Natural killer cell (primary cell): ENCODE measurements around the gene BICDL2. TPM values are rescaled to one million over a fixed set of nuclear protein-coding genes. Genes with fewer than 3 reads are reported as not detected.
"Not testable (repeated sequence)": the region's sequence is repeated elsewhere in the genome, so short reads cannot be mapped to it uniquely, and the experiment has no call there.

Experiments used
- ATAC-seq, 3 donors: fragments of 150-1000 bp in 2 of 3; fragments of 200-7000 bp in 1 of 3; cut with Tn5 transposase; 1 replicate in 1 of 3; 2 replicates in 2 of 3; pipeline ENCODE4 v1.10.0; 2021; ENCODE audit warnings: mild to moderate bottlenecking in 2 of 3, moderate library complexity in 2 of 3
- DNase-seq, 2 donors: peaks; one replicate each; pipeline versions ENCODE4 v3.0.0 to v3.0.0-alpha.2; 2013 to 2021; ENCODE audit warnings: mixed read lengths in 1 of 2
- H3K27ac ChIP-seq: one replicate; pipeline ENCODE4 v1.5.1; 2013; ENCODE audit warnings: mild to moderate bottlenecking, low read length
- H3K27me3 ChIP-seq: one replicate; pipeline ENCODE4 v1.6.1; 2013; ENCODE audit warnings: low read length; ENCODE audit not compliant: control insufficient read depth, insufficient read depth
- H3K36me3 ChIP-seq: one replicate; pipeline ENCODE4 v1.6.1; 2013; ENCODE audit warnings: low read length; ENCODE audit not compliant: control insufficient read depth, insufficient read depth
- H3K4me1 ChIP-seq: one replicate; pipeline ENCODE4 v1.6.1; 2013; ENCODE audit warnings: low read length; ENCODE audit not compliant: control insufficient read depth, insufficient read depth
- H3K4me3 ChIP-seq: one replicate; pipeline ENCODE4 v1.5.1; 2013; ENCODE audit warnings: low read length
- H3K9me3 ChIP-seq: one replicate; pipeline ENCODE4 v1.6.1; 2013; ENCODE audit warnings: low read length; ENCODE audit not compliant: control insufficient read depth, insufficient read depth
- H3K27ac Mint-ChIP-seq, 2 donors: one replicate each; pipeline ENCODE4 v1.8.0; 2022; ENCODE audit warnings: mild to moderate bottlenecking in 2 of 2, mixed read lengths in 2 of 2, moderate library complexity in 1 of 2
- H3K27me3 Mint-ChIP-seq, 2 donors: one replicate each; pipeline ENCODE4 v1.8.0; 2022; ENCODE audit warnings: low read depth in 2 of 2, mixed read lengths in 2 of 2
- H3K36me3 Mint-ChIP-seq: one replicate; pipeline ENCODE4 v1.8.0; 2022; ENCODE audit warnings: mixed read lengths
- H3K4me1 Mint-ChIP-seq, 2 donors: one replicate each; pipeline ENCODE4 v1.8.0; 2022; ENCODE audit warnings: mixed read lengths in 2 of 2
- H3K4me3 Mint-ChIP-seq: one replicate; pipeline ENCODE4 v1.8.0; 2022; ENCODE audit warnings: mild to moderate bottlenecking, moderate library complexity, mixed read lengths
- H3K9me3 Mint-ChIP-seq, 2 donors: one replicate each; pipeline ENCODE4 v1.8.0; 2022; ENCODE audit warnings: mixed read lengths in 2 of 2
- CTCF ChIP-seq: fragments of 200-600 bp; IDR thresholded peaks from one replicate; pipeline ENCODE4 v1.8.0; 2022; ENCODE audit warnings: antibody characterized with exemption
- WGBS: methylation state at CpG from one replicate; pipeline ENCODE4 v1.1.7; 2013; ENCODE audit warnings: missing lambda C conversion rate; ENCODE audit not compliant: insufficient coverage; 5-methylcytosine and 5-hydroxymethylcytosine counted together
- intact Hi-C: fragments of 100-400 bp; cut with micrococcal nuclease; formaldehyde crosslinking; loops from one replicate; pipeline ENCODE4 v1.14.2; 2022
- total RNA-seq, 4 donors: library from RNA; stranded (reverse); fragments of 120-200 nt in 1 of 4; gene quantifications; one replicate each; pipeline versions ENCODE4 v1.2.3 to v1.2.4, GENCODE V29; 2013 to 2022

BICDL2 gene
- total RNA-seq, 3 donors from 2014 or later (not counting 1 experiment from before 2014, with no cell fraction given): not detected

DNA sequence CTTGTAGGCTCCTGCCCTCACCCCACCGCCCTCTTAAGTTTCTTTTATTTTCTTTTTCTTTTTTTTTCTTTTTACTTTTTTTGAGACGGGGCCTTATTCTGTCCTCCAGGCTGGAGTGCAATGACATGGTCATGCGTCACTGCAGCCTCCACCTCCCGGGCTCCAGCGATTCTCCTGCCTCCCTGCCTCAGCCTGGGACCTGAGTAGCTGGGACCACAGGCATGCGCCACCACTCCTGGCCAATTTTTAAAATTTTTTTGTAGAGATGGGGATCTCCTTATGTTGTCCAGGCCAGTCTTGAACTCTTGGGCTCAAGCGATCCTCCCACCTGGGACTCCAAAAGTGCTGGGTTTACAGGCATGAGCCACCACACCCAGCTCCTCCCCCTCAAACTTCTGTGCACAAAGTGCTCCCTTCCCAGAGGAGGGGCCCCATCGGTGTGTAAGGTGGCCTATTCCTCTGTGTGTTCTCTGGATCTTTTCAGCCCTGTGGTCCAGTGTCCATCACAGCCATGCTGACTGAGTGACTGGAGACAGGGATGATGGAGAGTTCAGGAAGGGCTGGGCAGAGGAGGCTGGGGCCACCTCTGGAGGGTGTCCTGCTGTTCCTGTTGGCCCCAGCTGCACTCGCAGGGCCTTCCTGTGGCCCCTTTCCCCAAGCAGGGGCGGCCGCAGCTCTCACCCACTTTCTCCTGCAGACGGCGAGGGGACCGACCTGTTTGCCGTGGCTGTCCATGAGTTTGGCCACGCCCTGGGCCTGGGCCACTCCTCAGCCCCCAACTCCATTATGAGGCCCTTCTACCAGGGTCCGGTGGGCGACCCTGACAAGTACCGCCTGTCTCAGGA lies 19.8 kb upstream of the BICDL2 start:
- TF ChIP-seq CTCF: no peak

DNA sequence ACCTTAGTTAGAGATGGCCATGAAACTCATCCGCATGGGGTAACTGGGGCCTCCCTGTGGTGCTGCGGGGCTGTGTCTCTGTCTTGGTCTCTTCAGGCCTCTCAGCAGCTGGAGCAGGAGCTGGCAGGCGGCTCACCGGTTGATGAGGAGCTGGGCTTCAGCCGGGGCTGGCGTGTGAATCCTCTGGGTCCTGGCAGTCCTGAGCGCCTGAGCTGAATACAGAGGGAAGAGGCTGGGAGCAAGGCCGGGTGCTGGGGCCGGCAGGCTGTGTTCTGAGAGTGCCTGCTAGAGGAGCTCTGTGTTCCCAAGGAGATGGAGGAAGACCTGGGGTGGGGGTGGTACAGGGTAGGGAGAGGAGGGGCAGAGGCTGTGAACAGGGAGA lies 19.0 kb upstream of the BICDL2 start:
- H3K36me3 Mint-ChIP-seq, H3K27me3 ChIP-seq, H3K9me3 ChIP-seq, DNase-seq, ATAC-seq, H3K9me3 Mint-ChIP-seq, H3K4me3 ChIP-seq, H3K27me3 Mint-ChIP-seq: not testable (repeated sequence)
- peak overlapping the region; percentile 30 for H3K27ac ChIP-seq
- Mint-ChIP-seq H3K4me1 (peaks cover 38 to 64% of the 10 kb centered on the region in 2 donors), H3K4me3 (peak overlapping the region; percentile 83), H3K27ac (peak overlapping the region; percentile 84 to 89)
- 89% methylated on average over 9 of the region's 9 CpGs for WGBS
- H3K4me1 ChIP-seq: peaks cover 77% of the 10 kb centered on the region
- intact Hi-C loops: loop anchor here (5.0 kb wide), 1 partner anchor 42 kb away; the partner anchor contains the start of gene ZSCAN10
- peaks cover 15% of the 10 kb centered on the region for H3K36me3 ChIP-seq

More for the DNA sequence above, 19.8 kb upstream of the BICDL2 start:
- Histone ChIP-seq H3K27ac (no peak overlapping the region), H3K4me3 (no peak overlapping the region), H3K36me3 (peaks cover 15% of the 10 kb centered on the region), H3K9me3 (no peaks in the 10 kb centered on the region), H3K27me3 (no peaks in the 10 kb centered on the region), H3K4me1 (peaks cover 71% of the 10 kb centered on the region)
- DNase-seq: no peak
- Mint-ChIP-seq H3K27me3 (no peaks in the 10 kb centered on the region), H3K4me1 (peaks cover 30 to 64% of the 10 kb centered on the region in 2 donors), H3K27ac (peak overlapping the region; percentile 34 to 77), H3K4me3 (peak overlapping the region; percentile 93), H3K36me3 (no peaks in the 10 kb centered on the region), H3K9me3 (no peaks in the 10 kb centered on the region)
- ATAC-seq: no peak
- intact Hi-C loops: loop anchor here (5.0 kb wide), 1 partner anchor 41 kb away; the partner anchor contains the start of gene ZSCAN10
- 89% methylated on average over 19 of the region's 19 CpGs for WGBS

GRCh38 chr16:3054965-3055733 lies 18.4 kb upstream of the BICDL2 start:
- Histone ChIP-seq H3K36me3 (peaks cover 15% of the 10 kb centered on the region), H3K27me3 (no peaks in the 10 kb centered on the region), H3K4me3 (no peak overlapping the region), H3K4me1 (peaks cover 78% of the 10 kb centered on the region), H3K27ac (peak overlapping the region; percentile 30), H3K9me3 (no peaks in the 10 kb centered on the region)
- peak overlapping the region; percentile 83 for H3K4me3 Mint-ChIP-seq
- H3K4me1 Mint-ChIP-seq: peaks cover 39 to 64% of the 10 kb centered on the region in 2 donors
- WGBS: 46% methylated on average over 16 of the region's 17 CpGs
- TF ChIP-seq CTCF: no peak
- no peak for ATAC-seq
- DNase-seq: peak in 1 of 2 donors; percentile 50
- no peaks in the 10 kb centered on the region for H3K36me3 Mint-ChIP-seq
- H3K27me3 Mint-ChIP-seq: no peaks in the 10 kb centered on the region
- H3K9me3 Mint-ChIP-seq: no peaks in the 10 kb centered on the region
- H3K27ac Mint-ChIP-seq: peak overlapping the region; percentile 84 to 89
- intact Hi-C loops: loop anchor here (5.0 kb wide), 1 partner anchor 42 kb away; the partner anchor contains the start of gene ZSCAN10

- H3K4me3 Mint-ChIP-seq, H3K9me3 ChIP-seq, H3K27me3 ChIP-seq, H3K27me3 Mint-ChIP-seq, H3K9me3 Mint-ChIP-seq, H3K4me3 ChIP-seq, intact Hi-C loops, H3K27ac ChIP-seq, H3K27ac Mint-ChIP-seq, H3K36me3 Mint-ChIP-seq: not testable (repeated sequence)
- ATAC-seq (peak; percentile 6 to 67 (median 62)), DNase-seq (peak in 1 of 2 donors; percentile 43)
- 81% methylated on average over 7 of the region's 13 CpGs for WGBS
- H3K4me1 Mint-ChIP-seq: peaks cover 35 to 60% of the 10 kb centered on the region in 2 donors
- Histone ChIP-seq H3K36me3 (peaks cover 15% of the 10 kb centered on the region), H3K4me1 (peaks cover 86% of the 10 kb centered on the region)
Observed at GRCh38 chr16:3053330-3053710, 16.6 kb upstream of the BICDL2 start.

DNA sequence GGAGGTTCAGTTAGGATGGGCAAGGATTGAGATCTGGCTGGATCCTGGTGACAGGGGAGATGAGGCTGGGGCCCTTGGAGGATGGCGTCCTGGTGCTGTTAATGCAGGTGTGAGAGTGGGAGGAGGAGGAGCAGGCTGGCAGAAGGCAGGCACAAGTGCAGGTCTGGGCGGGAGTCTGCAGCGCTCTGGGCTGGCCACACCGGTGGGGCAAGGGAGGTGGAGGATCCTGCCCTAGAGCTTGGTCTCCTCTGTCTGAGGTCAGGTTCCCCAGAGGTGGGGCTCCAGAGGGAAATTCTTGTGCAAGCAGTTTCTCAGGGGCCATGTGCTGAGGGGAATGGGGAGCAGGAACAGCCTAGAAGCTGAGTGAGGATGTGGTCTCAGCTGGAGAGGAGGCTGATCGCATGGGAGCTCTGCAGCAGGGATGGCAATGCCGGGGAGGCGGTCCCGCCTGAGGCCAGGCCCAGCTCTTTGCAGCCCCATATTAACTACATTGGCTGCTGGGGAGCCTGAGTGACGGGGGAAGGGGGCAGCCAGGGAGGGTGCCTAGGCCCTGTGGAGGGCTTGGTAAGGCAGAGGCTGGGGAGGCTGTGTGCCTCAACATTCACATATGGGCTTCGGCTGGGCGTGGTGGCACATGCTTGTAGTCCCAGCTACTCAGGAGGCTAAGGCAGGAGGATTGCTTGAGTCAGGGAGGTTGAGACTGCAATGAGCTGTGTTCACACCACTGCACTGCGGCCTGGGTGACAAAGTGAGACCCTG lies 16.0 kb upstream of the BICDL2 start:
- DNase-seq, H3K9me3 Mint-ChIP-seq, H3K4me3 Mint-ChIP-seq, intact Hi-C loops, H3K9me3 ChIP-seq, H3K27ac ChIP-seq, H3K27me3 ChIP-seq, H3K36me3 Mint-ChIP-seq, H3K4me3 ChIP-seq: not testable (repeated sequence)
- Histone ChIP-seq H3K4me1 (peaks cover 82% of the 10 kb centered on the region), H3K36me3 (peaks cover 15% of the 10 kb centered on the region)
- WGBS: 100% methylated on average over 3 of the region's 12 CpGs
- peak in 2 of 3 donors; percentile 66 to 68 for ATAC-seq
- Mint-ChIP-seq H3K27ac (peak overlapping the region; percentile 54 to 77), H3K27me3 (peaks cover 5 to 13% of the 10 kb centered on the region in 2 donors), H3K4me1 (peaks cover 39 to 63% of the 10 kb centered on the region in 2 donors)
